ENCODE measurements around the gene RAD51D.

Gene RAD51D

DNA sequence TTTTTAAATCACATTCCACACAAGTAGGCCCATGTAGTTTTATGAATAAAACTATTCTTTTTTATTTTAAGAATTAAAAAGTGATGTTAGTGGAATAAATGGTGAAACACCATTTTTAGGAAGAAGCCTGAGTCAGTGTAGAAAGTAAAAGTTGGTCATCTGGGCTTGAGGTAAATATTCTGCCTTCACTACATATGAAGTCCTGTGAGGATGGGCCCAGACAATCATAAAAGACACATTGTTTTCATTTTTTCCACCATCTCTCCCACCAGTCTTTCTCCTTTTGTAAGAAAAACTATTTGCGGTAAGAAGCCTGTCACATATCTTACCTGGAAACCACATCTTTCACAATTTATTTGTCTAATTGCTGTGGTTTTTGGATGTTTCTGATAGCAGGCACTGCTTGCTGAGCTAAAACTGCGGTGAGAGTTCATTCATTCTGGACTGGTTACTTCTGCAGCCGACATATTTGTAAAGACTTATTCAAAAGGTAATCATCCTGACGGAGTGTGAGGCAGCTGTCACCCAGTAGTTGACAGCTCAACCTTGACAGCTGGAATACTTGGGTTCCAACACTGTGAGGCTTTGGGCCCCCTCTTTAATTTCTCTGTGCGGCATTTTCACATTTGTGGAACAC is 45.6 kb downstream of the RAD51D start:
- H3K27ac ChIP-seq, result no peak overlapping the region
- no peak for TF ChIP-seq ZFX (IDR thresholded peaks at IDR 0.05)
- TF ChIP-seq, protein P1, sequence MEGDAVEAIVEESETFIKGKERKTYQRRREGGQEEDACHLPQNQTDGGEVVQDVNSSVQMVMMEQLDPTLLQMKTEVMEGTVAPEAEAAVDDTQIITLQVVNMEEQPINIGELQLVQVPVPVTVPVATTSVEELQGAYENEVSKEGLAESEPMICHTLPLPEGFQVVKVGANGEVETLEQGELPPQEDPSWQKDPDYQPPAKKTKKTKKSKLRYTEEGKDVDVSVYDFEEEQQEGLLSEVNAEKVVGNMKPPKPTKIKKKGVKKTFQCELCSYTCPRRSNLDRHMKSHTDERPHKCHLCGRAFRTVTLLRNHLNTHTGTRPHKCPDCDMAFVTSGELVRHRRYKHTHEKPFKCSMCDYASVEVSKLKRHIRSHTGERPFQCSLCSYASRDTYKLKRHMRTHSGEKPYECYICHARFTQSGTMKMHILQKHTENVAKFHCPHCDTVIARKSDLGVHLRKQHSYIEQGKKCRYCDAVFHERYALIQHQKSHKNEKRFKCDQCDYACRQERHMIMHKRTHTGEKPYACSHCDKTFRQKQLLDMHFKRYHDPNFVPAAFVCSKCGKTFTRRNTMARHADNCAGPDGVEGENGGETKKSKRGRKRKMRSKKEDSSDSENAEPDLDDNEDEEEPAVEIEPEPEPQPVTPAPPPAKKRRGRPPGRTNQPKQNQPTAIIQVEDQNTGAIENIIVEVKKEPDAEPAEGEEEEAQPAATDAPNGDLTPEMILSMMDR (conservative IDR thresholded peaks at IDR 0.05), result no peak

GRCh38 chr17:35073183-35073790 is 46.4 kb downstream of the RAD51D start:
- no peak for TF ChIP-seq ZFX (IDR thresholded peaks at IDR 0.05)
- TF ChIP-seq, protein P1 (conservative IDR thresholded peaks at IDR 0.05), result no peak
- no peak overlapping the region for H3K27ac ChIP-seq

GRCh38 chr17:35069311-35069710 is 50.3 kb downstream of the RAD51D start:
- no peak for TF ChIP-seq ZFX (IDR thresholded peaks at IDR 0.05)
- TF ChIP-seq, protein P1 (conservative IDR thresholded peaks at IDR 0.05), result no peak
- H3K27ac ChIP-seq, result no peak overlapping the region

- no peak for TF ChIP-seq ZFX (IDR thresholded peaks at IDR 0.05)
- TF ChIP-seq, protein P1 (conservative IDR thresholded peaks at IDR 0.05), result no peak
- no peak overlapping the region for H3K27ac ChIP-seq
Measured at GRCh38 chr17:35068249-35068648, 51.4 kb downstream of the RAD51D start.

GRCh38 chr17:35065880-35066279 is 53.8 kb downstream of the RAD51D start:
- no peak for TF ChIP-seq ZFX (IDR thresholded peaks at IDR 0.05)
- TF ChIP-seq, protein P1 (conservative IDR thresholded peaks at IDR 0.05), result no peak
- no peak overlapping the region for H3K27ac ChIP-seq

GRCh38 chr17:35064516-35065215 is 55.0 kb downstream of the RAD51D start:
- H3K27ac ChIP-seq, result no peak overlapping the region; the same call in 1 of the 2 replicates
- TF ChIP-seq, protein P1 (conservative IDR thresholded peaks at IDR 0.05), result no peak
- no peak for TF ChIP-seq ZFX (IDR thresholded peaks at IDR 0.05)
